Aorta (tissue), 5 donors: ENCODE measurements around the gene NKD2. TPM values are rescaled to one million over a fixed set of nuclear protein-coding genes. Genes with fewer than 3 reads are reported as not detected.
"Not testable (repeated sequence)": the region's sequence is repeated elsewhere in the genome, so short reads cannot be mapped to it uniquely, and the experiment has no call there.

Experiments used
- ATAC-seq: fragments of 200-7000 bp; cut with Tn5 transposase; one replicate; pipeline ENCODE4 v1.9.1; 2022; ENCODE audit warnings: moderate library complexity; ENCODE audit not compliant: low FRiP score
- DNase-seq, 2 donors: peaks; one replicate each; pipeline ENCODE4 v3.0.0-alpha.2; 2020
- H3K27ac ChIP-seq, 2 donors: one replicate each; pipeline ENCODE4 v1.5.1; 2013; ENCODE audit warnings: low read length in 2 of 2, mild to moderate bottlenecking in 2 of 2, moderate library complexity in 2 of 2, control low read depth in 1 of 2, inconsistent platforms in 1 of 2, low read depth in 1 of 2
- H3K27me3 ChIP-seq, 2 donors: one replicate each; pipeline ENCODE4 v1.6.1; 2013; ENCODE audit warnings: control low read depth in 1 of 2, low read length in 1 of 2, mild to moderate bottlenecking in 1 of 2, moderate library complexity in 1 of 2; ENCODE audit not compliant: insufficient read depth in 2 of 2, control insufficient read depth in 1 of 2
- H3K36me3 ChIP-seq, 2 donors: one replicate each; pipeline ENCODE4 v1.6.1; 2013; ENCODE audit warnings: control low read depth in 1 of 2, low read length in 1 of 2, mild to moderate bottlenecking in 1 of 2; ENCODE audit not compliant: insufficient read depth in 2 of 2, control insufficient read depth in 1 of 2
- H3K4me1 ChIP-seq, 2 donors: one replicate each; pipeline ENCODE4 v1.6.1; 2013; ENCODE audit warnings: low read length in 2 of 2, control low read depth in 1 of 2, mild to moderate bottlenecking in 1 of 2, moderate library complexity in 1 of 2; ENCODE audit not compliant: insufficient read depth in 2 of 2, control insufficient read depth in 1 of 2
- H3K4me3 ChIP-seq, 2 donors: one replicate each; pipeline ENCODE4 v1.5.1; 2013; ENCODE audit warnings: low read length in 2 of 2, control low read depth in 1 of 2, mild to moderate bottlenecking in 1 of 2
- H3K9me3 ChIP-seq: one replicate; pipeline ENCODE4 v1.6.1; 2013; ENCODE audit warnings: mild to moderate bottlenecking, low read length; ENCODE audit not compliant: control insufficient read depth
- WGBS, 2 donors: extraction: QIAGEN DNeasy Blood & Tissue Kit; methylation state at CpG; one replicate each; pipeline ENCODE4 v1.1.7; 2013; 5-methylcytosine and 5-hydroxymethylcytosine counted together
- intact Hi-C, 2 donors: fragments of 100-400 bp; cut with DNase I; formaldehyde crosslinking; loops; one replicate each; pipeline versions ENCODE4 v1.14.2 to v1.15.0; 2022
- polyA plus RNA-seq, 2 donors: library from polyadenylated mRNA; stranded (reverse); fragments of 200-250 nt; gene quantifications; one replicate each; pipeline ENCODE4 v1.2.3, GENCODE V29; 2013
- total RNA-seq, 2 donors: library from RNA; stranded (reverse); fragmentation: NEBNext Ultra II Directional; extraction: Animal tissue kit (Norgen Biotek cat#: 25700); gene quantifications; one replicate each; pipeline ENCODE4 v1.2.1, GENCODE V29; 2021
- donor health status: healthy with polysubstance abuse.
- donor health status: Bipolar disorder and iron deficiency.
- donor health status: DM: no; HTN: no; CAD: no.
- donor health status: DM: no; HTN: no; CAD: no.
- donor health status: DM: yes; HTN: yes; CAD: no.

Gene NKD2
- total and polyA plus RNA-seq, 4 donors, result 0.10 to 6.8 (median 2.8) TPM; not detected in 1

DNA sequence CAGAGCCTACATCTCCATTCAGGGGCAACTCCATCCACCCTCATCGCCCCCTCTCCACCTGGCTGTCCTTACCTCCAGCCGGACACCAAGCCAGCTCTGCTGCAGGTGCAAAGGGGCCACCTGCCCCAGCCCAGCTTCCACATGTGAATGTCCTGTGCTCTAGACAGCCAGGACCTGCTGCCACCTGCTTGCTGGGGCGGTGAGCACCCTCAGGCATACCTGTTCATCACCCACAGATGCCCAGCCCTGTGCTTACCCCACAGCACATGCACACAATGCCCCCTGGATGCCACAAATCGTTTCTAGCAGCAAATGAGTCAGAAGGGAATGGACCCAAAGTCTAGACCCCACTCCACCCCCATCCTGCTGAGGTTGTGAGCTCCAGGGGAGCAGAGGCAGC, 13.3 kb upstream of the NKD2 start:
- ATAC-seq (no peak), DNase-seq (peak; percentile 13 to 52)
- Histone ChIP-seq H3K4me3 (no peak overlapping the region), H3K9me3 (no peaks in the 10 kb centered on the region), H3K4me1 (no peaks in the 10 kb centered on the region), H3K36me3 (no peaks in the 10 kb centered on the region), H3K27me3 (no peaks in the 10 kb centered on the region), H3K27ac (no peak overlapping the region)
- 83 to 86% methylated on average over 4 of the region's 4 CpGs for WGBS, 2 donors
- intact Hi-C loops, result no loop called here

DNA sequence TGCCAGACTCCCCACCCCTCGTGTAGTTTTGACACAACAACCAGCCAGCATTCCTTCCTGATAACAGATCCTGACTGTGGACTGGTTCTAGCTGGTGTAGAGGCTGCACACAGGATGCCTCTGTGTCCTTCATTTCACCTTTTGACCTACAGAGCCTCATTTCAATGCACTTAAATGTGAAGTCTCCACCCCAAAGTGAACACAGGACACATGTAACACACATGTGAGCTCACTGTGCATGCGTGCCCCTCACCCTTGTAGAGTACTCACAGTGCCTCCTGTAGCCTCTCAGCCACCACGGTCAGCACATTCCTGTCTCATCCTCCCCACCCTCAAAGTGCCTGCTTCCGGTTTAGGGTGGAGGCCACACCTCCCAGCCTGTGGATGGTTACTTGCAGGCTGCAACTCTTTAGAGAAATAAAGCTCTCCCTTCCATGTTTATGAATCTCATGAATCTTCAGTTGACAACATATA, 11.6 kb upstream of the NKD2 start:
- no peak for ATAC-seq
- Histone ChIP-seq H3K4me3 (no peak overlapping the region), H3K4me1 (no peaks in the 10 kb centered on the region), H3K9me3 (no peaks in the 10 kb centered on the region), H3K36me3 (no peaks in the 10 kb centered on the region), H3K27ac (no peak overlapping the region), H3K27me3 (no peaks in the 10 kb centered on the region)
- peak; percentile 44 to 58 for DNase-seq
- 39 to 40% methylated on average over 4 of the region's 4 CpGs for WGBS, 2 donors
- intact Hi-C loops, result no loop called here

DNA sequence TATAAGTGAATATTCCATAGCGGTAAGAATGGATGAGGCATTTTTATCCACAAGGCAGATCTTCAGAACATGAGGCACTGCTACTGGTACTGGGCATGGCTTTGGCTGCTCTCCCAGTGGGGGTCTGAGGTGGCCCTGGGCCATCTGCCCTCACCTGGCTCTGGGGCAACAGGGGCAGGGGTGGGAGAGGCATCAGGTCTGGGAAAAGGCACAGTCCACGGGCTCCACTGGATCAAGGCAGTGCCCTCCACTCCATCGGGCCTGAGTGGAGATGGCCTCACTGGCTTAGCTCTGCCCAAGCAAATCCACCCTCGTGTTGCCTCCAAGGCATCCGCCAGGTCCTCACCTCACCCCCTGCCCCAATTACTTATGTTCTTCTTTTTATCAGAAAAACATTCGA, 10.9 kb upstream of the NKD2 start:
- Histone ChIP-seq H3K27me3 (no peaks in the 10 kb centered on the region), H3K27ac (no peak overlapping the region), H3K4me3 (no peak overlapping the region), H3K4me1 (no peaks in the 10 kb centered on the region), H3K9me3 (no peaks in the 10 kb centered on the region), H3K36me3 (no peaks in the 10 kb centered on the region)
- intact Hi-C loops, result no loop called here
- ATAC-seq (no peak), DNase-seq (peak; percentile 44 to 70)
- WGBS, 2 donors, result 85 to 92% methylated on average over 6 of the region's 6 CpGs

DNA sequence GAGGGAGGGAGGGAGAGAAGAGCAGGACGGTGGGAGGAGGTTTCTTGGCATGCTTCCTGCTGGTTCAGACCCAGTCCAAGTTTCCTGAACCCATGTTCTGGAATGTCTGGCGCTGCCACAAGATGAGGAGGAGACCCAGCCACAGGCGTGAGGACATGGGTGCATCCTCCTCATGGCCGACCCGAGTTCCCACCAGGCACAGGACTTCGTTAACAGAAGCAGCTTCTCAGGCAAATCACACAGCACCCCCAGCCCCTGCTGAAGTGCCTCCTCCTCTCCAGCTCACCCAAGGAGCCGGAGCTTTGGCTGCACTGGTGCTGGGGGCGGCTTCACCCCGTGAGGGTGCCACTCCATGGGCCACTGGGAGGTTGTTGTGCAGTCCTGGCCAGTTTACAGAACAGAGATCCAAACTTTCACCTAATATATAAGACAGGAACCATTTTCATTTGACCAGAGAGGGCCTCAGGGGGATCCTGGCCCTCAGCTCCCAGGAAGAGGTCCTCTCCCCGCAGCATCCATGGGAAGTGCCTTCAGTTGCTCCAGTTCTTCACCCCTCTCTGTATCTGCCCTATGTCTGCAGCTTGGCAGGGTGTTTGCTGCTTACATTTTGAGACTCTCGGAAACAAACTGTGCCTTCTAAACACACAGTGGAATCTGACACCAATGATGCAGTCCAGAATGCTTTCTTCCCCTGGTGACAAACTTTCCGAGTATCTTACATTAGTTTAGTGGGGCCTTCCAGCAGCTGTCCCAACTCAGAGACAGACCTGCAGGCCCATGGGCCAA, 10.2 kb upstream of the NKD2 start:
- Histone ChIP-seq H3K4me3 (no peak overlapping the region), H3K36me3 (no peaks in the 10 kb centered on the region), H3K4me1 (no peaks in the 10 kb centered on the region), H3K9me3 (no peaks in the 10 kb centered on the region), H3K27me3 (no peaks in the 10 kb centered on the region), H3K27ac (no peak overlapping the region)
- 84 to 85% methylated on average over 12 of the region's 12 CpGs for WGBS, 2 donors
- peak; percentile 36 to 62 for DNase-seq
- intact Hi-C loops, result no loop called here
- no peak for ATAC-seq

DNA sequence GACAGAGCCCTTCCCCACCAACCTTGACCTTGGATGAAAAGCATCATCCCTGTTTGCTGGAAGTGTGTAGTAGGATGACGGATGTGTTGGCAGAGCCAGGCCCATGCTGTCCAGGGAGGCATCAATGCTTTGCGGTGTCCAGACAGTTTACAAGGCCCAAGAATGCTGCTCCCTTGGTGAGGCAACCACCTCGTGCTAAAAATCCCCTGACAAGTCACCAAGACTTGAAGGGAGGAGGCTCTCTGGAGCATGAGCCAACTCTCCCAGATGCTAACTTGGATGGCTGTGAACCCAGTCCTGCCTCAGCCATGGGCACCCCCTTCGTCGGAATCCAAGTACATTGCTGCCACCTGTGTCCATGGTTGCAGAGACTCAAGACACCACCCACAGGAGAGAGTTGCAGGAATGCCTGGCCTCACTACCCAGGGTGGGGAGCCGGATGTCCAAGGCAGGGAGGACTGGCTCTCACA, 9.5 kb upstream of the NKD2 start:
- WGBS, 2 donors, result 85 to 90% methylated on average over 6 of the region's 6 CpGs

DNA sequence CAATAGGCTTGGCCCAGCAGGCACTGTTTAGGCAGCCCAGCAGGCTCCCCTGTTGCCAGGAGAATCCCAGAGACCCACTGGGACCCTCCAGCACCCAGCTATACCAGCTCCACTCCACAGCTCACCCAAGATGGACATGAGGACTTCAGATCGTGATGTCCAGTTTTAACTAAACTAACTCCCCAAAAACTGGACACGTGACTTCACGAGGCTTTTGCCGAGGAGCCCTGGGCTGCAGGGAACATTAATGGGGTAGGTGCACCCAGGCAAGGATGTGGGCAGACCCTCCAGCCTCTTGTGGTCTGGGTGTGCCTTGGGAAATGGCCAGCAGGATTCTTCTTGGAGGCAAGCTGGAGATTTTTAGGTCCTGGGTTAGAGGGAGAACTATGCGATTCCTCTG, 8.9 kb upstream of the NKD2 start:
- intact Hi-C loops, result no loop called here

More for the DNA sequence above, 9.5 kb upstream of the NKD2 start:
- Histone ChIP-seq H3K36me3 (no peaks in the 10 kb centered on the region), H3K27ac (no peak overlapping the region), H3K9me3 (no peaks in the 10 kb centered on the region), H3K27me3 (no peaks in the 10 kb centered on the region), H3K4me1 (no peaks in the 10 kb centered on the region), H3K4me3 (no peak overlapping the region)
- ATAC-seq (no peak), DNase-seq (peak; percentile 22 to 46)
- intact Hi-C loops, result no loop called here

DNA sequence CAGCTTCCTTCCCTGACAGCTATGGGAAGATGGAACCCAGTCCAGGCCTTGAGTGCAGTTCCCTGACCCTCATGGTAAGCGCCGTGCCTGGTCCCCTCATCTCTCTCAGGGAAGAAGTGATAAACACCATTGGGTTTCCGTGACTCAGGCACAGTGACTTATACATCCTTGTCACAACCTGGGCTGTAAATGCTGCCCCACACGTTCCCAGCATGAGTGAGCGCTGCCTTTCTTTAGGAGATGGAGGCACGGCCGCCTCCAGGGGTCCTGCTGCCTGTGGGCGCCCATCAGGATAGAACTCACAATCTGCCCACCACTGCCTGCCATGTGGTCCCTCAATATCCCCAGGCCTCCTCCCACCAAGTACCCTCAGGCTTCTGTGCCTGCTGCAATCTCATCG, 8.3 kb upstream of the NKD2 start:
- intact Hi-C loops, result no loop called here
- Histone ChIP-seq H3K4me3 (no peak overlapping the region), H3K9me3 (no peaks in the 10 kb centered on the region), H3K27ac (no peak overlapping the region), H3K4me1 (no peaks in the 10 kb centered on the region), H3K36me3 (no peaks in the 10 kb centered on the region), H3K27me3 (no peaks in the 10 kb centered on the region)
- ATAC-seq (no peak), DNase-seq (peak in 1 of 2 donors; percentile 53)
- WGBS, 2 donors, result 84 to 90% methylated on average over 9 of the region's 9 CpGs

More for the DNA sequence above, 8.9 kb upstream of the NKD2 start:
- DNase-seq, result peak; percentile 15 to 20
- 91 to 94% methylated on average over 5 of the region's 5 CpGs for WGBS, 2 donors
- no peak for ATAC-seq
- Histone ChIP-seq H3K4me3 (no peak overlapping the region), H3K9me3 (no peaks in the 10 kb centered on the region), H3K27me3 (no peaks in the 10 kb centered on the region), H3K4me1 (no peaks in the 10 kb centered on the region), H3K36me3 (no peaks in the 10 kb centered on the region), H3K27ac (no peak overlapping the region)

DNA sequence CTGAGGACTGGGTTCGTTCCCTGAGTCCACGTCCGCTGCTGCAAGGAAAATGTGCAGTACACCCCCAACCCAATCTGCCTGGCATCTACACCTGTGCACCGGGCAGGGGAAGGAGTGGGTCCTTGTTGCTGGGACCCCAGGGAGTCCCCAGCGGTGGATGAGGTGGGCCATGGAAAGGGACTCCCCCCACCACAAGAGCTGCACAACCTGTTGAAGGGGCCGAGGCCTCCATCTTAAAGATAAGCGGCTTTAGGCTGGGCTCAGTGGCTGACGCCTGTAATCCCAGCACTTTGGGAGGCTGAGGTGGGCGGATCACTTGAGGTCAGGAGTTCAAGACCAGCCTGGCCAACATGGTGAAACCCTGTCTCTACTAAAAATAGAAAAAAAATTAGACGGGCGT, 7.8 kb upstream of the NKD2 start:
- H3K4me3 ChIP-seq, ATAC-seq, intact Hi-C loops, H3K36me3 ChIP-seq, H3K4me1 ChIP-seq, H3K9me3 ChIP-seq, H3K27ac ChIP-seq, H3K27me3 ChIP-seq: not testable (repeated sequence)
- 92 to 95% methylated on average over 11 of the region's 11 CpGs for WGBS, 2 donors
- peak; percentile 23 to 55 for DNase-seq
